Erythroblast (primary cell): ENCODE results near the gene SPATA31A5.
"Not testable (repeated sequence)": the region's sequence is repeated elsewhere in the genome, so short reads cannot be mapped to it uniquely, and the experiment has no call there.

ENCODE experiments used
- GATA1 ChIP-seq: IDR thresholded peaks from 2 replicates; pipeline ENCODE4 v1.6.1; 2011; ENCODE audit warnings: low read depth, mild to moderate bottlenecking, control low read depth, low read length, moderate library complexity
- POLR2A ChIP-seq: IDR thresholded peaks from 2 replicates; pipeline ENCODE4 v1.6.1; 2011; ENCODE audit warnings: mild to moderate bottlenecking, low read length

DNA sequence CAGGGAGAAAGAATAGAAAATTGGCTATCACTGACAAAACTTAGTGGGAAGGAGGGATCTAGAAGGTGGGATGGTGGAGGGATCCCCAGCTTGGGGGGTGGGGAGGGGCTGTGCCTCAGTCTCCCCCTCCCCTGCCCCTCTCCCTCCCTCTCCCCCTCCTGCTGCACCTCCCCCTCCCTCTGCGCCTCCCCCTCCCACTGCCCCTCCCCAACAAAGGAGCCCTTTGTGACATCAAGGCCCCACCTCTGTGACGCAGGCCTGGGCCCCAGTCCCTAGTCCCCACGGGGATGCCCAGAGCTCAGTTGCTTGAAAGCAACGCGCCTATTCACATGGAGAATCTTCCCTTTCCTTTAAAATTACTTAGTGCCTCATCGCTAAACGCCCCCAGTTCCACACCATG lies at the start of gene SPATA31A5:
- not testable (repeated sequence) for TF ChIP-seq POLR2A, GATA1
